ENCODE measurements around the gene EXOC6B. TPM values are rescaled to one million over a fixed set of nuclear protein-coding genes. Genes with fewer than 3 reads are reported as not detected.

EXOC6B gene
- polyA plus RNA-seq, 4 donors, result 6.9 to 12.6 (median 8.5) TPM

- 18 to 43% (median 29%) methylated on average over 5 of the region's 5 CpGs for WGBS, 3 donors
- DNase-seq, result peak; percentile 68 to 94
- peak overlapping the region in 1 of 3 donors; percentile 5 for H3K27ac ChIP-seq (ENCODE audit: low read depth in 1 of 3, low read length in 2 of 3)
- no peak overlapping the region for H3K4me3 ChIP-seq (ENCODE audit: low read depth in 1 of 3, low read length in 3 of 3)
- peaks cover 8 to 36% (median 9%) of the 10 kb centered on the region in 3 donors for H3K4me1 ChIP-seq (ENCODE audit: control insufficient read depth in 3 of 3, insufficient read depth in 2 of 3, low read depth in 1 of 3, low read length in 2 of 3)
- H3K27me3 ChIP-seq (ENCODE audit: control insufficient read depth in 3 of 3, insufficient read depth in 3 of 3, low read length in 3 of 3), result no peaks in the 10 kb centered on the region
- FAIRE-seq, result peak; percentile 75
- no peaks in the 10 kb centered on the region for H3K9me3 ChIP-seq (ENCODE audit: control insufficient read depth in 2 of 2, insufficient read depth in 1 of 2, low read depth in 1 of 2, low read length in 1 of 2)
- H3K36me3 ChIP-seq (ENCODE audit: control insufficient read depth in 3 of 3, insufficient read depth in 2 of 3, low read depth in 1 of 3, low read length in 3 of 3), result no peaks in the 10 kb centered on the region
Observed at GRCh38 chr2:72271766-72272641, 553.8 kb downstream of the EXOC6B start.

- WGBS, 3 donors, result 3 to 57% (median 8%) methylated on average over 1 of the region's 1 CpG
- Histone ChIP-seq H3K9me3 (ENCODE audit: control insufficient read depth in 2 of 2, insufficient read depth in 1 of 2, low read depth in 1 of 2, low read length in 1 of 2) (no peaks in the 10 kb centered on the region), H3K4me1 (ENCODE audit: control insufficient read depth in 3 of 3, insufficient read depth in 2 of 3, low read depth in 1 of 3, low read length in 2 of 3) (peaks cover 8 to 36% (median 9%) of the 10 kb centered on the region in 3 donors), H3K4me3 (ENCODE audit: low read depth in 1 of 3, low read length in 3 of 3) (no peak overlapping the region), H3K27me3 (ENCODE audit: control insufficient read depth in 3 of 3, insufficient read depth in 3 of 3, low read length in 3 of 3) (no peaks in the 10 kb centered on the region), H3K36me3 (ENCODE audit: control insufficient read depth in 3 of 3, insufficient read depth in 2 of 3, low read depth in 1 of 3, low read length in 3 of 3) (no peaks in the 10 kb centered on the region), H3K27ac (ENCODE audit: low read depth in 1 of 3, low read length in 2 of 3) (no peak overlapping the region)
- FAIRE-seq, result no peak
- DNase-seq, result peak; percentile 26 to 43
Observed at GRCh38 chr2:72271276-72271614, 554.6 kb downstream of the EXOC6B start.

GRCh38 chr2:72270556-72271275 is 555.1 kb downstream of the EXOC6B start:
- Histone ChIP-seq H3K9me3 (ENCODE audit: control insufficient read depth in 2 of 2, insufficient read depth in 1 of 2, low read depth in 1 of 2, low read length in 1 of 2) (no peaks in the 10 kb centered on the region), H3K36me3 (ENCODE audit: control insufficient read depth in 3 of 3, insufficient read depth in 2 of 3, low read depth in 1 of 3, low read length in 3 of 3) (no peaks in the 10 kb centered on the region), H3K27ac (ENCODE audit: low read depth in 1 of 3, low read length in 2 of 3) (no peak overlapping the region), H3K4me1 (ENCODE audit: control insufficient read depth in 3 of 3, insufficient read depth in 2 of 3, low read depth in 1 of 3, low read length in 2 of 3) (peaks cover 7 to 33% (median 8%) of the 10 kb centered on the region in 3 donors), H3K4me3 (ENCODE audit: low read depth in 1 of 3, low read length in 3 of 3) (no peak overlapping the region), H3K27me3 (ENCODE audit: control insufficient read depth in 3 of 3, insufficient read depth in 3 of 3, low read length in 3 of 3) (no peaks in the 10 kb centered on the region)
- FAIRE-seq, result no peak
- WGBS, 3 donors, result 61 to 63% (median 62%) methylated on average over 1 of the region's 1 CpG
- DNase-seq, result no peak

DNA sequence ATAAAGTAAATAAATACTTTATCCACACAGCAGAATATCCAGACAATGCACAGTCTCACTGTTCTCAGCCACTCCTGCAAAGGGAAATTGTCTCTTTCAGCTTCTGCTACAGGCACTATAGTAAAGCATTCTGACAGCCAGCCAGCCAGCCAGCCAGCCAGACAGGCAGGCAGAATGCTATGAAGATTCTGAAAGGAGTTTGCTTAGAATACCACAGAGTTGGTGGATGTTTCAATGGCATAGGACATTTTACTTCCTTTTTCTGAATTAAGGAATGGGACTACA is 562.1 kb downstream of the EXOC6B start:
- no peak overlapping the region for H3K4me3 ChIP-seq (ENCODE audit: low read depth in 1 of 3, low read length in 3 of 3)
- DNase-seq, result peak in 1 of 2 donors; percentile 6
- no peaks in the 10 kb centered on the region for H3K9me3 ChIP-seq (ENCODE audit: control insufficient read depth in 2 of 2, insufficient read depth in 1 of 2, low read depth in 1 of 2, low read length in 1 of 2)
- peaks cover 0 to 4% (median 0%) of the 10 kb centered on the region in 3 donors for H3K4me1 ChIP-seq (ENCODE audit: control insufficient read depth in 3 of 3, insufficient read depth in 2 of 3, low read depth in 1 of 3, low read length in 2 of 3)
- H3K36me3 ChIP-seq (ENCODE audit: control insufficient read depth in 3 of 3, insufficient read depth in 2 of 3, low read depth in 1 of 3, low read length in 3 of 3), result no peaks in the 10 kb centered on the region
- no peaks in the 10 kb centered on the region for H3K27me3 ChIP-seq (ENCODE audit: control insufficient read depth in 3 of 3, insufficient read depth in 3 of 3, low read length in 3 of 3)
- no peak for FAIRE-seq
- H3K27ac ChIP-seq (ENCODE audit: low read depth in 1 of 3, low read length in 2 of 3), result no peak overlapping the region

GRCh38 chr2:72263043-72263775 is 562.6 kb downstream of the EXOC6B start:
- H3K27me3 ChIP-seq (ENCODE audit: control insufficient read depth in 3 of 3, insufficient read depth in 3 of 3, low read length in 3 of 3), result no peaks in the 10 kb centered on the region
- no peak overlapping the region for H3K4me3 ChIP-seq (ENCODE audit: low read depth in 1 of 3, low read length in 3 of 3)
- H3K9me3 ChIP-seq (ENCODE audit: control insufficient read depth in 2 of 2, insufficient read depth in 1 of 2, low read depth in 1 of 2, low read length in 1 of 2), result no peaks in the 10 kb centered on the region
- FAIRE-seq, result no peak
- peak in 1 of 2 donors; percentile 5 for DNase-seq
- H3K4me1 ChIP-seq (ENCODE audit: control insufficient read depth in 3 of 3, insufficient read depth in 2 of 3, low read depth in 1 of 3, low read length in 2 of 3), result peaks cover 0 to 4% (median 0%) of the 10 kb centered on the region in 3 donors
- 64 to 69% (median 69%) methylated on average over 4 of the region's 4 CpGs for WGBS, 3 donors
- no peaks in the 10 kb centered on the region for H3K36me3 ChIP-seq (ENCODE audit: control insufficient read depth in 3 of 3, insufficient read depth in 2 of 3, low read depth in 1 of 3, low read length in 3 of 3)
- no peak overlapping the region for H3K27ac ChIP-seq (ENCODE audit: low read depth in 1 of 3, low read length in 2 of 3)

DNA sequence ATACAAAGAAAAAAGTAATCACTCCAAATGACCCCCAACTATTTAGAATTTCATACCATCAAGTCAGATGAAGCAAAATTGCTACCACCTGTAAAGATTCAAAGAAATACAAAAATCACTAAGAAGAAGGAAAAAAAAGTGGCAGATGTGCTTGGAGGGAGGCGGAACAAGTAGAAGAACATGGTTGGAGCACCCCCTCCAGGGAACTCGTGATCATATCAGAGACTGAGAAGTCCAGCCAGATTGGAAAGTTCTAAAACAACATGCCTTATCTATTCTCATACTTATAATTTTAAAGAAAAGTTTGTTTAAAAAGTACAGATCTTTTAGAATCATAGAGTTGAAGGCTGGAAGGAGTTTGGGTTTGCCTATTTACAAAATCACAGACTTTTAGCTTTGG is 564.8 kb downstream of the EXOC6B start:
- no peak overlapping the region for H3K27ac ChIP-seq (ENCODE audit: low read depth in 1 of 3, low read length in 2 of 3)
- peaks cover 0 to 4% (median 0%) of the 10 kb centered on the region in 3 donors for H3K4me1 ChIP-seq (ENCODE audit: control insufficient read depth in 3 of 3, insufficient read depth in 2 of 3, low read depth in 1 of 3, low read length in 2 of 3)
- DNase-seq, result no peak
- FAIRE-seq, result no peak
- H3K27me3 ChIP-seq (ENCODE audit: control insufficient read depth in 3 of 3, insufficient read depth in 3 of 3, low read length in 3 of 3), result no peaks in the 10 kb centered on the region
- no peaks in the 10 kb centered on the region for H3K36me3 ChIP-seq (ENCODE audit: control insufficient read depth in 3 of 3, insufficient read depth in 2 of 3, low read depth in 1 of 3, low read length in 3 of 3)
- WGBS, 3 donors, result 71 to 82% (median 78%) methylated on average over 2 of the region's 2 CpGs
- no peaks in the 10 kb centered on the region for H3K9me3 ChIP-seq (ENCODE audit: control insufficient read depth in 2 of 2, insufficient read depth in 1 of 2, low read depth in 1 of 2, low read length in 1 of 2)
- H3K4me3 ChIP-seq (ENCODE audit: low read depth in 1 of 3, low read length in 3 of 3), result no peak overlapping the region

DNA sequence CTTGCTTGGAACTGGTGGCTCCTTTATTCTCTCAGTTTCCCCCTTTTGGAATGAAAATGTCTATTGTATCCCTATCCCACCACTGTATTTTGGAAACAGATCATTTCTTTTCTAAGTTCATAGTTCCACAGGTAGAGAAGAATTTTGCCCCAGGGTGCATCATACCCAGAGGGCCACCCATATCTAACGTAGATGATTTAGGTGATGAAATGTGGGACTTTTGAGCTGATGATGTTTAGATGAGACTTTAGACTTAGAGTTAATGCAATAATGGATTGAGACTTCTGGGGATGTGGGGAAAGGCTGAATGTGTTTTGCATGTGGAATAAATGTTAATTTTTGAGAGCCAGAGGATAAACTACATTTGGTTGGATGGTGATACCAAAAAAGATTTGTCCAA is 570.3 kb downstream of the EXOC6B start:
- FAIRE-seq (no peak), DNase-seq (no peak)
- H3K27me3 ChIP-seq (ENCODE audit: control insufficient read depth in 3 of 3, insufficient read depth in 3 of 3, low read length in 3 of 3), result no peaks in the 10 kb centered on the region
- H3K4me1 ChIP-seq (ENCODE audit: control insufficient read depth in 3 of 3, insufficient read depth in 2 of 3, low read depth in 1 of 3, low read length in 2 of 3), result no peaks in the 10 kb centered on the region
- H3K36me3 ChIP-seq (ENCODE audit: control insufficient read depth in 3 of 3, insufficient read depth in 2 of 3, low read depth in 1 of 3, low read length in 3 of 3), result no peaks in the 10 kb centered on the region
- 82 to 93% (median 91%) methylated on average over 1 of the region's 1 CpG for WGBS, 3 donors
- no peak overlapping the region for H3K4me3 ChIP-seq (ENCODE audit: low read depth in 1 of 3, low read length in 3 of 3)
- no peaks in the 10 kb centered on the region for H3K9me3 ChIP-seq (ENCODE audit: control insufficient read depth in 2 of 2, insufficient read depth in 1 of 2, low read depth in 1 of 2, low read length in 1 of 2)
- no peak overlapping the region for H3K27ac ChIP-seq (ENCODE audit: low read depth in 1 of 3, low read length in 2 of 3)

DNA sequence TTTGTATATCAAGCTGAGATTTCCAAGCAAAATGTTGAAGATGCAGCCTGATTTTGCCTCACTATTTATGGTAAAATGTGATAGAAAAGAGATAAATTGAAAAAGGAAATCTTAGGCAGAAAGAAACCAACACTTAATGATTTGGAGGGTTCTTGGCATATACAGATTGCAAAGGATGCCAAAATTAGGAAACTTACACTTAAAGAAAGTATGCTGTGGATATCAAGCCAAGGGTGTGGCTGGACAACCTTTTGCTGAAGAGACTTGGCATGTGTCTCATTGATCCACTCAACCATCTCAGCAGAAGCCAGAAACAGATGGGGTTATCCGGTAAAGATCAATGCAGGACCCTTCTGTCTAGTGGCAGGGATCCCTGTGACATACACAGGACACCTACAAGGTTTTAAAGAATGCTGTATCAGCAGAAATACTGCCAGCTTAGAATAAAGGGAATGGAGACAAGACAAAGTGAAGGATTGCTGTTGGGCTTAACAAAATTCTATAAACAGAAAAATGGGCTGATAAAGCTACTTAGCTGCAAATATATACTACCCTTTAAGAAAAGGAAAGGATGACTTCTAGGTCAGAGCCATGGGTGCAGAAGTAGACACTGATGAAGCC is 570.9 kb downstream of the EXOC6B start:
- DNase-seq (no peak), FAIRE-seq (no peak)
- no peaks in the 10 kb centered on the region for H3K36me3 ChIP-seq (ENCODE audit: control insufficient read depth in 3 of 3, insufficient read depth in 2 of 3, low read depth in 1 of 3, low read length in 3 of 3)
- WGBS, 3 donors, result 73 to 100% (median 92%) methylated on average over 1 of the region's 1 CpG
- no peak overlapping the region for H3K27ac ChIP-seq (ENCODE audit: low read depth in 1 of 3, low read length in 2 of 3)
- no peaks in the 10 kb centered on the region for H3K9me3 ChIP-seq (ENCODE audit: control insufficient read depth in 2 of 2, insufficient read depth in 1 of 2, low read depth in 1 of 2, low read length in 1 of 2)
- no peaks in the 10 kb centered on the region for H3K27me3 ChIP-seq (ENCODE audit: control insufficient read depth in 3 of 3, insufficient read depth in 3 of 3, low read length in 3 of 3)
- no peak overlapping the region for H3K4me3 ChIP-seq (ENCODE audit: low read depth in 1 of 3, low read length in 3 of 3)
- no peaks in the 10 kb centered on the region for H3K4me1 ChIP-seq (ENCODE audit: control insufficient read depth in 3 of 3, insufficient read depth in 2 of 3, low read depth in 1 of 3, low read length in 2 of 3)
